ENCODE measurements around the gene GLIS2.

GRCh38 chr16:4370570-4371356 lies 54.9 kb downstream of the GLIS2 start:
- TF ChIP-seq CTCF (conservative IDR thresholded peaks at IDR 0.05) (no peak), ZFX (IDR thresholded peaks at IDR 0.05) (no peak)

Data from C4-2B (cell line).